ENCODE measurements around the gene SPTB.

SPTB gene

GRCh38 chr14:64786296-64787149, 93.2 kb downstream of the SPTB start:
- peak; percentile 33 for DNase-seq

- no peak for DNase-seq
Observed at GRCh38 chr14:64784006-64784405, 95.7 kb downstream of the SPTB start.

- DNase-seq, result no peak
Observed at GRCh38 chr14:64782196-64782595, 97.5 kb downstream of the SPTB start.

GRCh38 chr14:64779472-64779871, 100.2 kb downstream of the SPTB start:
- DNase-seq, result no peak

GRCh38 chr14:64778104-64778754, 101.5 kb downstream of the SPTB start:
- no peak for DNase-seq

GRCh38 chr14:64777461-64777860, 102.2 kb downstream of the SPTB start:
- DNase-seq, result no peak

- no peak for DNase-seq
Observed at GRCh38 chr14:64775081-64775777, 104.5 kb downstream of the SPTB start.

GRCh38 chr14:64774272-64774671, 105.4 kb downstream of the SPTB start:
- DNase-seq, result no peak

GRCh38 chr14:64773577-64773976, 106.1 kb downstream of the SPTB start:
- DNase-seq, result no peak

- no peak for DNase-seq
Observed at GRCh38 chr14:64773046-64773445, 106.7 kb downstream of the SPTB start.

- DNase-seq, result no peak
Observed at GRCh38 chr14:64772397-64772950, 107.2 kb downstream of the SPTB start.

GRCh38 chr14:64771161-64771560, 108.5 kb downstream of the SPTB start:
- DNase-seq, result no peak

GRCh38 chr14:64770751-64771150, 109.0 kb downstream of the SPTB start:
- no peak for DNase-seq

- no peak for DNase-seq
Observed at GRCh38 chr14:64769096-64770020, 110.3 kb downstream of the SPTB start.

GRCh38 chr14:64768401-64769095, 111.2 kb downstream of the SPTB start:
- no peak for DNase-seq

- DNase-seq, result no peak
Observed at GRCh38 chr14:64767215-64767964, 112.3 kb downstream of the SPTB start.

- DNase-seq, result no peak
Observed at GRCh38 chr14:64766430-64767151, 113.1 kb downstream of the SPTB start.

GRCh38 chr14:64765740-64766302, 113.9 kb downstream of the SPTB start:
- DNase-seq, result no peak

Measured in fibroblast of skin of abdomen (primary cell).